GM18873 (cell line): ENCODE measurements around the gene ZNF653.
"Not testable (repeated sequence)": the region's sequence is repeated elsewhere in the genome, so short reads cannot be mapped to it uniquely, and the experiment has no call there.

Experiments used
- ATAC-seq: cut with Tn5 transposase; IDR thresholded peaks from one replicate; pipeline ENCODE4 v1.9.1; 2021; ENCODE audit warnings: mild to moderate bottlenecking, moderate library complexity, moderate number of reproducible peaks; ENCODE audit not compliant: unreplicated experiment, low FRiP score

ZNF653 gene

GRCh38 chr19:11458912-11459311 lies 46.7 kb downstream of the ZNF653 start:
- not testable (repeated sequence) for ATAC-seq

- no peak for ATAC-seq
These were observed 47.3 kb downstream of the ZNF653 start for GRCh38 chr19:11458236-11458900.

- ATAC-seq, result no peak
These were observed 47.8 kb downstream of the ZNF653 start for GRCh38 chr19:11457831-11458230.

- ATAC-seq, result no peak
These were observed 48.5 kb downstream of the ZNF653 start for GRCh38 chr19:11457115-11457514.

GRCh38 chr19:11456659-11457058 lies 49.0 kb downstream of the ZNF653 start:
- ATAC-seq, result no peak

- ATAC-seq, result not testable (repeated sequence)
These were observed 50.4 kb downstream of the ZNF653 start for GRCh38 chr19:11455233-11455554.

GRCh38 chr19:11453468-11454341 lies 51.9 kb downstream of the ZNF653 start:
- no peak for ATAC-seq

- no peak for ATAC-seq
These were observed 52.9 kb downstream of the ZNF653 start for GRCh38 chr19:11452620-11453310.

- ATAC-seq, result no peak
These were observed 53.6 kb downstream of the ZNF653 start for GRCh38 chr19:11451871-11452619.

- no peak for ATAC-seq
These were observed 54.2 kb downstream of the ZNF653 start for GRCh38 chr19:11451327-11451870.

- ATAC-seq, result no peak
These were observed 54.9 kb downstream of the ZNF653 start for GRCh38 chr19:11450570-11451326.

GRCh38 chr19:11448923-11449554 lies 56.6 kb downstream of the ZNF653 start:
- ATAC-seq, result no peak

GRCh38 chr19:11448410-11448809 lies 57.2 kb downstream of the ZNF653 start:
- ATAC-seq, result no peak

GRCh38 chr19:11447347-11448262 lies 58.0 kb downstream of the ZNF653 start:
- no peak for ATAC-seq

GRCh38 chr19:11446652-11447301 lies 58.9 kb downstream of the ZNF653 start:
- no peak for ATAC-seq

- ATAC-seq, result no peak
These were observed 59.4 kb downstream of the ZNF653 start for GRCh38 chr19:11446271-11446651.

GRCh38 chr19:11445141-11445540 lies 60.5 kb downstream of the ZNF653 start:
- ATAC-seq, result no peak

- ATAC-seq, result no peak
These were observed 61.6 kb downstream of the ZNF653 start for GRCh38 chr19:11444059-11444458.
